ENCODE measurements around the gene ATP8B4. TPM values are rescaled to one million over a fixed set of nuclear protein-coding genes. Genes with fewer than 3 reads are reported as not detected.
"Not testable (repeated sequence)": the region's sequence is repeated elsewhere in the genome, so short reads cannot be mapped to it uniquely, and the experiment has no call there.

The ATP8B4 gene
- total and polyA plus RNA-seq, 4 donors: 3.6 to 37.1 (median 6.3) TPM

DNA sequence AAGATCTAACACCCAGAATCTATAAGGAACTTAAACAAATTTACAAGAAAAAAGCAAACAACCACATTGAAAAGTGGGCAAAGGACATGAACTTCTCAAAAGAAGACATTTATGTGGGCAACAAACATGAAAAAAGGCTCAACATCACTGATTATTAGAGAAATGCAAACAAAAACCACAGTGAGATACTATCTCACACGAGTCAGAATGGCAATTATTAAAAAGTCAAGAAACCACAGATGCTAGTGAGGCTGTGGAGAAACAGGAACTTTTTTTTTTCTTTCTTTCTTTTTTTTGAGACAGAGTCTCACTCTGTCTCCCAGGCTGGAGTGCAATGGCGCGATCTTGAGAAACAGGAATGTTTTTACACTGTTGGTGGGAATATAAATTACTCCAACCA lies 29.6 kb downstream of the ATP8B4 start:
- H3K27ac ChIP-seq (ENCODE audit: low read depth, low read length); H3K27me3 ChIP-seq (ENCODE audit: control insufficient read depth, insufficient read depth, low read length); H3K4me1 ChIP-seq (ENCODE audit: control insufficient read depth, insufficient read depth, low read length); DNase-seq (ENCODE audit: low read depth in 4 of 6, low spot score in 6 of 6); H3K9me3 ChIP-seq (ENCODE audit: control insufficient read depth, insufficient read depth, low read length); H3K4me3 ChIP-seq (ENCODE audit: low read depth, low read length); H3K36me3 ChIP-seq (ENCODE audit: control insufficient read depth, insufficient read depth, low read length): not testable (repeated sequence)
- WGBS (ENCODE audit: insufficient coverage): no CpG with 5 or more reads among the region's 3 CpGs

DNA sequence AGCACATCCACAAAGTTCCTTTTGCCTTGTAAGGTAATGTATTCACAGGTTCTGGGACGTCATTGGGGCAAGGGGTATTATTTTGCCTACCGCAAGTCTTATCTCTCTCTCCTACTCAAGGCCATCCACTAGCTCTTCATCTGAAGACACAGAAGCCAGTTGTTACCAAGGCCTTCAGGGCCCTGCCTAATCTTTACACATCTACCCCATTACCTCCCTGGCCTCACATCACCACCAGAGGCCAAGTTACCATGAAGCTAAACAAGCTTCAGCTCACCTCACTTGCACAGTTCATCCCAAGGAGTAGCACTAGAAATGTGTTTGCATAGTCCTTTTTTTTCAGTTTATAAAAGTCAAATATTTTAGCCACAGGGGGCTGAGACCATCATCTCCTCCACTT lies 34.1 kb downstream of the ATP8B4 start:
- Histone ChIP-seq H3K4me3 (ENCODE audit: low read depth, low read length) (no peak overlapping the region), H3K27me3 (ENCODE audit: control insufficient read depth, insufficient read depth, low read length) (no peaks in the 10 kb centered on the region), H3K36me3 (ENCODE audit: control insufficient read depth, insufficient read depth, low read length) (no peaks in the 10 kb centered on the region), H3K4me1 (ENCODE audit: control insufficient read depth, insufficient read depth, low read length) (no peaks in the 10 kb centered on the region), H3K9me3 (ENCODE audit: control insufficient read depth, insufficient read depth, low read length) (peaks cover 2% of the 10 kb centered on the region), H3K27ac (ENCODE audit: low read depth, low read length) (no peak overlapping the region)
- WGBS (ENCODE audit: insufficient coverage): 100% methylated on average over 1 of the region's 2 CpGs
- DNase-seq (ENCODE audit: low read depth in 4 of 6, low spot score in 6 of 6): no peak

DNA sequence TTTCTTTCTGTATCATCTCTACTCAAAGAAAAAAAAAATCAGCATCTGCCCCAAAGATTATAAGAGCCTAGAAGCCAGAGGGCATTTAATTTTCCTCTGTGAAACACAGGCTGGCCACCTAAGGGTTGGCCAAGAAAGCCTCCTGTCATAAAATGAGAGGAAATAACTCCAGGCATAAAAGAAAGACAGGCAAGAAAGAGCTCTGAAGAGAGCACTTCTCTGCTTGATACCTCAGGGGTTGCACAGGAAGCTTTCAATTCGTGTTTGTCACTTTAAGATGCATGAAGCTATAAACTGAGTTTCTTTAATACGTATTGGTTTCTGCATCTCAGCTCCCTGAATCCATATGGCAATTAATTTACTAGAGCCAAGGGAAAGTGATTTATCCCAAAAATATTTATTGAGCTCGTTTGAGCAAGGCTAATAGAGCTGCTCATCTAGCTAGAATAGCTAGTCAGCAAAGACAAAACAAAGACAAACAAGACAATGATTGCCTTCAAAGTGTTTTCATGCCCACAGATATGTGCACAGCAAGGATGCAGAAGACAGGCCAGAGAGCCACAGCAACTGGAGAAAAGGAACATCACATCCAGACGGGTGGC lies 35.5 kb downstream of the ATP8B4 start:
- no peaks in the 10 kb centered on the region for H3K4me1 ChIP-seq (ENCODE audit: control insufficient read depth, insufficient read depth, low read length)
- no peaks in the 10 kb centered on the region for H3K36me3 ChIP-seq (ENCODE audit: control insufficient read depth, insufficient read depth, low read length)
- no peaks in the 10 kb centered on the region for H3K27me3 ChIP-seq (ENCODE audit: control insufficient read depth, insufficient read depth, low read length)
- no peak overlapping the region for H3K4me3 ChIP-seq (ENCODE audit: low read depth, low read length)
- peak in 1 of 6 donors; percentile 48 for DNase-seq (ENCODE audit: low read depth in 4 of 6, low spot score in 6 of 6)
- 60% methylated on average over 1 of the region's 4 CpGs for WGBS (ENCODE audit: insufficient coverage)
- H3K9me3 ChIP-seq (ENCODE audit: control insufficient read depth, insufficient read depth, low read length): peaks cover 2% of the 10 kb centered on the region
- H3K27ac ChIP-seq (ENCODE audit: low read depth, low read length): no peak overlapping the region

DNA sequence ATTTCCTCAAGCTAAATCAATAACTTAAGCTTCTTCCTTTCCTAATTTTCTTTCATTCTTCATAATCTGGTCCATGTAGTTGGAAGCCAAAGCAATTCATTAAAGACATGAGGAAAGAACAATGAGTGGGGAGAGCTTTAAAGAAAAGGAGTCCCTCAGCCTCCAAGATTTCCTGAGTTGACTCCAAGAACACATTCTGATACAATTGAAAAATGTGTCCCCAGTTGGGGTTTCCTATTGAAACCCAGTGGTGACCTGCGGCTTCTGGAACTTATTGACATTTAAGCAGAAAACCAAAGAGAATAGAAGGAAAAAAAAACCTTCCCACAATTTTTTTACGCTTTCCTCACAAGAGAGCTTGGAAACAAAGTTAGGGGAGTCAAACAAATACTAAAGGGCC lies 37.0 kb downstream of the ATP8B4 start:
- H3K27me3 ChIP-seq (ENCODE audit: control insufficient read depth, insufficient read depth, low read length): no peaks in the 10 kb centered on the region

DNA sequence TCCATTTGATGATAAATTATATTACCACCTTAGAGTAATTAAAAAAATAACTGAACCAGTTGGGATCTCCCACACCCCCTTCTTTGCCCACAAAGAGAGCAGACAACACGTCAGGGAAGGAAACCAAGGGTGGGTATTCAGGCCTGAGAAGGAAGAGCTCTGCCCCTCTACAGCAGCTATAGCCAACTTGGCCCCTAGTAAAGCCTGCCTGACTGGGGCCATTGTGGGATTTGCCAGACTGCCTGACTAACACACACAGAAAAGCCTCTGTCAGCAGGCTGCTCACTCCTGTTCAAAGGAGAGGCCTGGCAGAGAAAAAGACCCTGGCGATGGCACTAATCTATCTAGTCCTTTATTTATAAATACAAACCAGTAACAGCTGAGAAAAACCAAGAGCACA lies 41.4 kb downstream of the ATP8B4 start:
- H3K27me3 ChIP-seq (ENCODE audit: control insufficient read depth, insufficient read depth, low read length): no peaks in the 10 kb centered on the region
- no peaks in the 10 kb centered on the region for H3K36me3 ChIP-seq (ENCODE audit: control insufficient read depth, insufficient read depth, low read length)
- peak overlapping the region; percentile 64 for H3K27ac ChIP-seq (ENCODE audit: low read depth, low read length)
- H3K4me1 ChIP-seq (ENCODE audit: control insufficient read depth, insufficient read depth, low read length): no peaks in the 10 kb centered on the region
- peak in 5 of 6 donors; percentile 40 to 87 (median 66) for DNase-seq (ENCODE audit: low read depth in 4 of 6, low spot score in 6 of 6)
- 14% methylated on average over 1 of the region's 2 CpGs for WGBS (ENCODE audit: insufficient coverage)
- H3K4me3 ChIP-seq (ENCODE audit: low read depth, low read length): no peak overlapping the region
- peaks cover 2% of the 10 kb centered on the region for H3K9me3 ChIP-seq (ENCODE audit: control insufficient read depth, insufficient read depth, low read length)

More for the DNA sequence above, 37.0 kb downstream of the ATP8B4 start:
- H3K9me3 ChIP-seq (ENCODE audit: control insufficient read depth, insufficient read depth, low read length): peaks cover 2% of the 10 kb centered on the region
- no peak overlapping the region for H3K27ac ChIP-seq (ENCODE audit: low read depth, low read length)
- no peaks in the 10 kb centered on the region for H3K36me3 ChIP-seq (ENCODE audit: control insufficient read depth, insufficient read depth, low read length)
- no peak for DNase-seq (ENCODE audit: low read depth in 4 of 6, low spot score in 6 of 6)
- no peaks in the 10 kb centered on the region for H3K4me1 ChIP-seq (ENCODE audit: control insufficient read depth, insufficient read depth, low read length)
- WGBS (ENCODE audit: insufficient coverage): no CpG with 5 or more reads among the region's 2 CpGs
- no peak overlapping the region for H3K4me3 ChIP-seq (ENCODE audit: low read depth, low read length)

DNA sequence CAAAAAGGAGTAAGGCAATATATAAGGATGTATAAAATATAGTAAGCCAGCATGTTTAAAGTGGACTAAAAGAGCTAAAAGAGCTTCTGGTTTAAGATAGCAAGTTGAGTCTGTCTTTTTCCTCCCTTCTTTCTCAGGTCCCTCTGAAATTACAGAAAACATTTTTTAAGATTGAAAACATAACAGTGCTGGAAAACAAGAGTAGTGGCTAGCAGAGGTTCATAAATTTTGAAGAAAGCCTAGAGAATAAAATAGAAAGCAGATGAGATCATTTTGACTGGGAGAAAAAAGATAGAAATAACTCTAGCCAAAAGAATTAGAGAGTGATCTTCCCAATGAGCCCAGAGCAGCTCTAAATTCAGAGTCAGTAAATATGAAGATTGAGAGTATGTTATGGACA lies 41.9 kb downstream of the ATP8B4 start:
- no peak for DNase-seq (ENCODE audit: low read depth in 4 of 6, low spot score in 6 of 6)
- Histone ChIP-seq H3K27ac (ENCODE audit: low read depth, low read length) (peak overlapping the region; percentile 64), H3K4me3 (ENCODE audit: low read depth, low read length) (no peak overlapping the region), H3K36me3 (ENCODE audit: control insufficient read depth, insufficient read depth, low read length) (no peaks in the 10 kb centered on the region), H3K9me3 (ENCODE audit: control insufficient read depth, insufficient read depth, low read length) (peaks cover 2% of the 10 kb centered on the region), H3K4me1 (ENCODE audit: control insufficient read depth, insufficient read depth, low read length) (no peaks in the 10 kb centered on the region), H3K27me3 (ENCODE audit: control insufficient read depth, insufficient read depth, low read length) (no peaks in the 10 kb centered on the region)

DNA sequence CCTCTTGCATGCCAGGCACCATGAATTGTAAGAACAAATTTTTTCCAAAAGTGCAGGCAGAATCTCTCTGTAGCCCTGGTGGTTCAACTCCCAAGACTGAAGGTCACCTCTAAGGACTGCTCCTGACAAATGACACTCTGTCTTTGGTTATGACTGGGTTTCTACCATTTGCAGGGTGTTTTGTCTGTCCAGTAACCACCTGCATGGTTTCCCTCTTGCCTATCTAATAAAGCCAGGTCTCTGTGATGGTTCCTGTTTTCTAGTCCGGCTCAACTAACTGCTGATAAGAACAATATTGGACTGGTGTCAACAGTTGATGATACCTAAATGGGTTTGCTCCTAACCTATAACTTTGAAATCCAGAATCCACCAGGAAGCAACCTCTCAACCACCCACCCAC lies 43.7 kb downstream of the ATP8B4 start:
- H3K4me1 ChIP-seq (ENCODE audit: control insufficient read depth, insufficient read depth, low read length): no peaks in the 10 kb centered on the region
- H3K36me3 ChIP-seq (ENCODE audit: control insufficient read depth, insufficient read depth, low read length): no peaks in the 10 kb centered on the region
- H3K27me3 ChIP-seq (ENCODE audit: control insufficient read depth, insufficient read depth, low read length): no peaks in the 10 kb centered on the region
- H3K4me3 ChIP-seq (ENCODE audit: low read depth, low read length): no peak overlapping the region
- no CpG with 5 or more reads among the region's 1 CpG for WGBS (ENCODE audit: insufficient coverage)
- H3K9me3 ChIP-seq (ENCODE audit: control insufficient read depth, insufficient read depth, low read length): no peaks in the 10 kb centered on the region
- H3K27ac ChIP-seq (ENCODE audit: low read depth, low read length): no peak overlapping the region
- DNase-seq (ENCODE audit: low read depth in 4 of 6, low spot score in 6 of 6): no peak

DNA sequence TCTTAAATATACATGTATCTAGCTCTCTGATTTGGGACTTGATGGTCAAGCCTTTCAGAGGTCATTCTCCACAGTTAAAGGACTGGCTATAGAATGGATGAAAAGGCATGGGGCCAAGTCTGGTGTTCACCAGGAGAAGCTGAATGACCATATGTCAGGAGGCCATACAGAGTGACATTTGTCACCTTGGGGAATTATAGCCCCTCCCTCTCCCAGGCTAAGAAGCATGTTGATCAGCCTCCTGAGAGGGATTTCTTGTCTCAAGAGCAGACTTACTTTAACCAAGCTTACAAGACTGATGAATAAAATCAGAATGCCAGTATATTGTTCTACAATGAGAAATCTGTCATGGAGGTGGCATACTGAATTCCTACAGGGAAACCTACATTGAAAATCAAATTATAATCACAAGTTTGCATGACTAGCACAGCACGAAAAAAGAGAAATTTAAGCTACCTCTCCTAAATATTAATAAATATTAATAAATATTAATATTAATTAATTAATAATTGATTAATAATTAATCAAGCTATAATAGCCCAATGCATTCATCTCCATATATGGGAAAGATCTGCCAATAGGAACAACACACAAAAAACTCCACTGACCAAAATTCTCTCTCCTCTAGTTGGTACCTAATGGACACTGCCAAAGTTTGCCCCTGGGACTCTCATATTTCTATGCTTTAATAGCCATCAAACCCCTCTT lies 47.3 kb downstream of the ATP8B4 start:
- DNase-seq (ENCODE audit: low read depth in 4 of 6, low spot score in 6 of 6): no peak
- no peaks in the 10 kb centered on the region for H3K36me3 ChIP-seq (ENCODE audit: control insufficient read depth, insufficient read depth, low read length)
- no peaks in the 10 kb centered on the region for H3K27me3 ChIP-seq (ENCODE audit: control insufficient read depth, insufficient read depth, low read length)
- no peaks in the 10 kb centered on the region for H3K4me1 ChIP-seq (ENCODE audit: control insufficient read depth, insufficient read depth, low read length)
- H3K27ac ChIP-seq (ENCODE audit: low read depth, low read length): no peak overlapping the region
- no peaks in the 10 kb centered on the region for H3K9me3 ChIP-seq (ENCODE audit: control insufficient read depth, insufficient read depth, low read length)
- no peak overlapping the region for H3K4me3 ChIP-seq (ENCODE audit: low read depth, low read length)
- no CpG with 5 or more reads among the region's 1 CpG for WGBS (ENCODE audit: insufficient coverage)

DNA sequence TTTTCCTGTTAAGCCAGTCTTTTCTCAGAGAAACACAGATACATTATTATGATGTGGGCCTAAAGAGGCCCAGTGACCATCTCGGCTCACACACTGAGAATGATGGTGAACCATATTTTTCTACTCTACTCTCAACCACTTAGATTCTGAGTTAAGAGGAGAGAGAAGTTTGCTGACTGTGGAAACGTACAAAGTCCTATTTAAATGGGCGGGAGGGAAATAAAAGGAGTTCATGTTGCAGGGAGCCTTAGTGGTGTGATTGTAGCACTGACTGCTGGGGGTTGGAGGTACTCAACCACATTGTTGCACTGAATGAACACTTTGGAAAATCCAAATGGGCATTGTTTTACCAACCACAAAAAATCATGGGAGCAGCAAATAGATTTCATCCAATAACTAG lies 51.0 kb downstream of the ATP8B4 start:
- Histone ChIP-seq H3K36me3 (ENCODE audit: control insufficient read depth, insufficient read depth, low read length) (no peaks in the 10 kb centered on the region), H3K27me3 (ENCODE audit: control insufficient read depth, insufficient read depth, low read length) (no peaks in the 10 kb centered on the region), H3K9me3 (ENCODE audit: control insufficient read depth, insufficient read depth, low read length) (no peaks in the 10 kb centered on the region), H3K27ac (ENCODE audit: low read depth, low read length) (no peak overlapping the region), H3K4me3 (ENCODE audit: low read depth, low read length) (no peak overlapping the region), H3K4me1 (ENCODE audit: control insufficient read depth, insufficient read depth, low read length) (no peaks in the 10 kb centered on the region)
- DNase-seq (ENCODE audit: low read depth in 4 of 6, low spot score in 6 of 6): no peak
- 75% methylated on average over 2 of the region's 3 CpGs for WGBS (ENCODE audit: insufficient coverage)

DNA sequence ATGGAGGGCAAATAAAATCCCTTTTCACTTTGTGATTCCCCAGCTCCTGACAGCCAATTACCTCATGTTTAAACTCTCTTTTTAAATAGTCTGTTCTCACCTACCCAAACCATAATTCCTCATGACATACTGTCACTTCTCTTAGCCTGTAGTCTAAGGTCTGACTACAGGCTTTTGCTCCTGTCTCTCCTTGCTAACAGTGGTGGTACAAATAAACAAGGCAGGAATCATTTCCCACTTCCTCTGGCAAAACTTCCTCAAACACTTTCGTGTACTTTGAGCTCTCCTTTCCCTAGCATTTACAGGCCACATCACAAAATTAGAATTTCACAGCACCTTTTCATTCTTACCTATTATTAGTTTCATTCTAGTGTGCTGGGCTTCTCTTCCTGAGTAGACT lies 51.8 kb downstream of the ATP8B4 start:
- 83% methylated on average over 1 of the region's 1 CpG for WGBS (ENCODE audit: insufficient coverage)
- Histone ChIP-seq H3K4me1 (ENCODE audit: control insufficient read depth, insufficient read depth, low read length) (no peaks in the 10 kb centered on the region), H3K36me3 (ENCODE audit: control insufficient read depth, insufficient read depth, low read length) (no peaks in the 10 kb centered on the region), H3K27me3 (ENCODE audit: control insufficient read depth, insufficient read depth, low read length) (no peaks in the 10 kb centered on the region), H3K27ac (ENCODE audit: low read depth, low read length) (no peak overlapping the region), H3K9me3 (ENCODE audit: control insufficient read depth, insufficient read depth, low read length) (no peaks in the 10 kb centered on the region), H3K4me3 (ENCODE audit: low read depth, low read length) (no peak overlapping the region)
- DNase-seq (ENCODE audit: low read depth in 4 of 6, low spot score in 6 of 6): no peak

All from spinal cord (tissue), 10 donors.